ENCODE results near the gene GDI2. TPM values are rescaled to one million over a fixed set of nuclear protein-coding genes. Genes with fewer than 3 reads are reported as not detected.
A peak's percentile ranks its signal among the peaks of the same experiment; 100 is the strongest.

Gene GDI2
- total and polyA plus RNA-seq, 9 of the 15 experiments (the other 6 are each of a cell fraction or from before 2014, with no cell fraction given): 262 to 424 (median 287) TPM

DNA sequence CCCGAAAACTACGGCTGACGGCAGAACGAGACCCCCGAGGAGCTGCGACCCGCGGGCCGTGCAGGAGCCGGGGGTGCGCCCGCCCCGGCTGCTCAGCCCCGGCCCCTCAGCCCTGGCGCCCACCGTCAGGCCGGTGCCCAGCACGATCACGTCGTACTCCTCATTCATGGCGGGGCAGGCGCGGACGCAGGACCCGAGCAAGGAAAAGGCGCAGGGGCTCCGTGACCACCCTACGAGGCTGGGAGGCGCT lies 218 bp downstream of the GDI2 start (continued):
- TF ChIP-seq, protein P1, sequence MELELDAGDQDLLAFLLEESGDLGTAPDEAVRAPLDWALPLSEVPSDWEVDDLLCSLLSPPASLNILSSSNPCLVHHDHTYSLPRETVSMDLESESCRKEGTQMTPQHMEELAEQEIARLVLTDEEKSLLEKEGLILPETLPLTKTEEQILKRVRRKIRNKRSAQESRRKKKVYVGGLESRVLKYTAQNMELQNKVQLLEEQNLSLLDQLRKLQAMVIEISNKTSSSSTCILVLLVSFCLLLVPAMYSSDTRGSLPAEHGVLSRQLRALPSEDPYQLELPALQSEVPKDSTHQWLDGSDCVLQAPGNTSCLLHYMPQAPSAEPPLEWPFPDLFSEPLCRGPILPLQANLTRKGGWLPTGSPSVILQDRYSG (tag; conservative IDR thresholded peaks at IDR 0.05; ENCODE audit: low read depth): no peak
- peak; percentile 100 for TF ChIP-seq RBFOX2 (IDR thresholded peaks at IDR 0.05; ENCODE audit: low read depth, low read length)
- TF ChIP-seq HNRNPL (IDR thresholded peaks at IDR 0.05; ENCODE audit: low read depth, low read length): no peak
- TF ChIP-seq, protein P2, sequence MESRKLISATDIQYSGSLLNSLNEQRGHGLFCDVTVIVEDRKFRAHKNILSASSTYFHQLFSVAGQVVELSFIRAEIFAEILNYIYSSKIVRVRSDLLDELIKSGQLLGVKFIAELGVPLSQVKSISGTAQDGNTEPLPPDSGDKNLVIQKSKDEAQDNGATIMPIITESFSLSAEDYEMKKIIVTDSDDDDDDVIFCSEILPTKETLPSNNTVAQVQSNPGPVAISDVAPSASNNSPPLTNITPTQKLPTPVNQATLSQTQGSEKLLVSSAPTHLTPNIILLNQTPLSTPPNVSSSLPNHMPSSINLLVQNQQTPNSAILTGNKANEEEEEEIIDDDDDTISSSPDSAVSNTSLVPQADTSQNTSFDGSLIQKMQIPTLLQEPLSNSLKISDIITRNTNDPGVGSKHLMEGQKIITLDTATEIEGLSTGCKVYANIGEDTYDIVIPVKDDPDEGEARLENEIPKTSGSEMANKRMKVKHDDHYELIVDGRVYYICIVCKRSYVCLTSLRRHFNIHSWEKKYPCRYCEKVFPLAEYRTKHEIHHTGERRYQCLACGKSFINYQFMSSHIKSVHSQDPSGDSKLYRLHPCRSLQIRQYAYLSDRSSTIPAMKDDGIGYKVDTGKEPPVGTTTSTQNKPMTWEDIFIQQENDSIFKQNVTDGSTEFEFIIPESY (CRISPR knock-in tag; IDR thresholded peaks at IDR 0.05): no peak
- TF ChIP-seq, protein P3, sequence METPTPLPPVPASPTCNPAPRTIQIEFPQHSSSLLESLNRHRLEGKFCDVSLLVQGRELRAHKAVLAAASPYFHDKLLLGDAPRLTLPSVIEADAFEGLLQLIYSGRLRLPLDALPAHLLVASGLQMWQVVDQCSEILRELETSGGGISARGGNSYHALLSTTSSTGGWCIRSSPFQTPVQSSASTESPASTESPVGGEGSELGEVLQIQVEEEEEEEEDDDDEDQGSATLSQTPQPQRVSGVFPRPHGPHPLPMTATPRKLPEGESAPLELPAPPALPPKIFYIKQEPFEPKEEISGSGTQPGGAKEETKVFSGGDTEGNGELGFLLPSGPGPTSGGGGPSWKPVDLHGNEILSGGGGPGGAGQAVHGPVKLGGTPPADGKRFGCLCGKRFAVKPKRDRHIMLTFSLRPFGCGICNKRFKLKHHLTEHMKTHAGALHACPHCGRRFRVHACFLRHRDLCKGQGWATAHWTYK (CRISPR knock-in tag; IDR thresholded peaks at IDR 0.05): 0 out of 2 replicates have a peak, but pooled peaks have one; percentile 6
- no peak for TF ChIP-seq NFYB (IDR thresholded peaks at IDR 0.05; ENCODE audit: extremely low read depth, insufficient read length)
- TF ChIP-seq CCNT2 (IDR thresholded peaks at IDR 0.05; ENCODE audit: borderline replicate concordance, extremely low read depth, insufficient read length, low read depth, low read length): peak; percentile 11
- TF ChIP-seq, protein P4, sequence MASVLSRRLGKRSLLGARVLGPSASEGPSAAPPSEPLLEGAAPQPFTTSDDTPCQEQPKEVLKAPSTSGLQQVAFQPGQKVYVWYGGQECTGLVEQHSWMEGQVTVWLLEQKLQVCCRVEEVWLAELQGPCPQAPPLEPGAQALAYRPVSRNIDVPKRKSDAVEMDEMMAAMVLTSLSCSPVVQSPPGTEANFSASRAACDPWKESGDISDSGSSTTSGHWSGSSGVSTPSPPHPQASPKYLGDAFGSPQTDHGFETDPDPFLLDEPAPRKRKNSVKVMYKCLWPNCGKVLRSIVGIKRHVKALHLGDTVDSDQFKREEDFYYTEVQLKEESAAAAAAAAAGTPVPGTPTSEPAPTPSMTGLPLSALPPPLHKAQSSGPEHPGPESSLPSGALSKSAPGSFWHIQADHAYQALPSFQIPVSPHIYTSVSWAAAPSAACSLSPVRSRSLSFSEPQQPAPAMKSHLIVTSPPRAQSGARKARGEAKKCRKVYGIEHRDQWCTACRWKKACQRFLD (CRISPR knock-in tag; IDR thresholded peaks at IDR 0.05): no peak
- TF ChIP-seq, protein P5, sequence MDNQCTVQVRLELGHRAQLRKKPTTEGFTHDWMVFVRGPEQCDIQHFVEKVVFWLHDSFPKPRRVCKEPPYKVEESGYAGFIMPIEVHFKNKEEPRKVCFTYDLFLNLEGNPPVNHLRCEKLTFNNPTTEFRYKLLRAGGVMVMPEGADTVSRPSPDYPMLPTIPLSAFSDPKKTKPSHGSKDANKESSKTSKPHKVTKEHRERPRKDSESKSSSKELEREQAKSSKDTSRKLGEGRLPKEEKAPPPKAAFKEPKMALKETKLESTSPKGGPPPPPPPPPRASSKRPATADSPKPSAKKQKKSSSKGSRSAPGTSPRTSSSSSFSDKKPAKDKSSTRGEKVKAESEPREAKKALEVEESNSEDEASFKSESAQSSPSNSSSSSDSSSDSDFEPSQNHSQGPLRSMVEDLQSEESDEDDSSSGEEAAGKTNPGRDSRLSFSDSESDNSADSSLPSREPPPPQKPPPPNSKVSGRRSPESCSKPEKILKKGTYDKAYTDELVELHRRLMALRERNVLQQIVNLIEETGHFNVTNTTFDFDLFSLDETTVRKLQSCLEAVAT (IDR thresholded peaks at IDR 0.05): peak; percentile 52 to 58; a peak in 2 of 4 replicates
- TF ChIP-seq RBM14 (IDR thresholded peaks at IDR 0.05; ENCODE audit: borderline replicate concordance, insufficient read depth, low read depth, low read length): peak; percentile 77; the same call in 1 of the 2 replicates
- peak; percentile 10; the same call in 1 of the 2 replicates for TF ChIP-seq ZC3H4 (CRISPR knock-in tag; IDR thresholded peaks at IDR 0.05; ENCODE audit: borderline replicate concordance)
- TF ChIP-seq NR1H2 (CRISPR knock-in tag; IDR thresholded peaks at IDR 0.05): peak; percentile 97; the same call in 1 of the 2 replicates

All from K562 (cell line).